ENCODE data around the gene KAZN.
"Not testable (repeated sequence)": the region's sequence is repeated elsewhere in the genome, so short reads cannot be mapped to it uniquely, and the experiment has no call there.

Gene KAZN

DNA sequence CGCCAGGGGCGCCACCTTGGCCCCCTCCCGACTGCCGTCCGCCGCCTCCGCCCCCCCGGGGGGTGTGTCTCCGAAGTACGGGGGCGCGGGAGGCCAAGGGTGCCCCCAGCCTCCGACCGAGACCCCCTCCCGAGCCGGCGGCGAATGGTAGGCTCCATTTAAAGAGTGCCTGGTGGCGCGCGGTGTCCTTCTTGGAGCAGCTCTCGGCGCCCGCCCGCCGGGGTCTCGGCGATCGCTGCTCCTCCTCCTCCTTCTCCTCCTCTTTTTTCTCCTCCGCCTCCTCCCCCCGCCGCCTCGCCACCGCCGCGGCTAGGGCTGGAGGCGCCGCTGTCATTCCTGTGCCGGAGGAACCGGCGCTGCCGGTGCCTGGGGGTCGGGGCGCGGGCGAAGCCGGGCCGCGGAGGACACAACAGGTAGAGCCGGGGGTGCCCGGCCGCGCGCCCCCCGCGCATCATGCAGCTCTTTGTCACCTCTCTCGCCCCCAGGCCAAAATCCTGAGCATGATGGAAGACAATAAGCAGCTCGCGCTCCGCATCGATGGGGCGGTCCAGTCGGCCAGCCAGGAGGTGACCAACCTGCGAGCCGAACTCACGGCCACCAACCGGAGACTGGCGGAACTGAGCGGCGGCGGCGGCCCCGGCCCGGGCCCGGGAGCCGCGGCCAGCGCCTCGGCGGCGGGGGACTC is at the start of gene KAZN:
Gene KAZN, plus strand, starts transcription at position 188 of the 685 bp plus-strand sequence.
- no peak for DNase-seq

- no peak for DNase-seq
Measured at GRCh38 chr1:14549897-14550620, 48.4 kb upstream of the KAZN start.

- DNase-seq, result no peak
Measured at GRCh38 chr1:14551386-14551785, 47.1 kb upstream of the KAZN start.

- no peak for DNase-seq
Measured at GRCh38 chr1:14552246-14552965, 46.1 kb upstream of the KAZN start.

DNA sequence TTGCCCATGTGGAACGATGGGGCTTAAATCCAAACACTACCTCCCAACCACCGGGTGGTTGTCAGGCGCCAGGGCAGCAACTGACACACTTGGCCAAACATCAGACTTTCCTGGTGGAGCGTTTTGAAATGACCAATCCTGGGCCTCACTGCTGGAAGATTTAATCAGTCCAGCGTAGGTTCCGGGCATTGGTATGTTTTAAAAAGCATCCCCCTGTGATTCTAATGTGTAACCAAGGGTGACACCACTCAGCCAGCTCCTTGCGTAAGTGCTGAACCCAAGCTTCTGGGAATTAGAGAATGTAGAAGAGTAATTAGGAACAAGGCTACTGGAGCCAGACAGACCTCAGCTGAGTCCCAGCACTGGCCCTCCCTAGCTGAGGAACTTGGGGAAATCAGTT is 44.8 kb upstream of the KAZN start:
- DNase-seq, result no peak

DNA sequence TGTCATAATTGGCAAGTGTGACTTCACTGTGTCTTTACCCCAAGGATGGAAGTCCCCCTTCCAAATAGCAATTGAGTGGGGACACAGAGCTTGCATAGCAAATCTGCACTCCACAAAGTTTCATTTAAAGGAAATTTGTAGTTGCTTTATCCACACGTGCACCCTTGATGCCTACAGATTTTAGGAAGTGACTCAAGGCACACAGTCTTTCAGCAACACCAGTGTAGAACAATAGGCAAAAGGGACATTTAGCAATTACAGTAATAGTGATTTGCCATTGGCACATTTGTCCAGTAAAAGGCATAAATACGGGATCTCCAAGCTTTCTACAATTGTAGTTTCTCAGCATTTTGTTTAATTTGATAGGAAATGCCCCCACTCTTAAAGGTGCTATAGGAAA is 43.4 kb upstream of the KAZN start:
- peak; percentile 50 for DNase-seq

DNA sequence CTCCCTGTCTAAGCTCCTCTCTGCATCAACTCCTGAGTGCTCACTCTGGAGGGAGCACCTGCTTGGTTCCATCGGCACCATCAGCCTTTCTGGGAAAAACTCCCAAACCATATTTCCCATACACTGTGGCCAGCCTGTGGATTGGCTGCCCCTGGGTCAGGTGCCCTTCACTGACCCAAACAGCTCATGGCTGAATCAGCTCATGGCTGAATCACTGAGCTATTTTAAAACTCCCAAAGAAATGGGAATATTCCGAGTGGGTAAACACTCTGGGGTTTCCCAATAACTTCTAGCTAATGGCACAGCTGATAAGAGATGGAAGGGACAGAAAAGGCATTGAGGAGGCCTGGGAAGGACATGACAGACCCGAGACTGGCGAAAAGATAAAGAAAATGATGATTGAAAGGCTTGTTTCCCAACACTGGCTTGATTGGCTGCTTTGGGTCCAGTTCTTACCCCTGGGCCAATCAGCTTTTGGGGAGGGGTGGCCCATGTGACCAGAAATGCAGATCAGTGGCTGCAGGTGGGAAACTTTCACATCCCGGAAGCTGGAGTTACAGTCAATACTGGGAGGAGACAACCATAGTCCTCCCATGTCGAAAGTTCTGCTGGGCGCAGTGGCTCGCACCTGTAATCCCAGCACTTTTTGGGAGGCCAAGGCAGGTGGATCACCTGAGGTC is 37.3 kb upstream of the KAZN start:
- DNase-seq, result no peak

GRCh38 chr1:14565090-14565489 is 33.4 kb upstream of the KAZN start:
- no peak for DNase-seq

DNA sequence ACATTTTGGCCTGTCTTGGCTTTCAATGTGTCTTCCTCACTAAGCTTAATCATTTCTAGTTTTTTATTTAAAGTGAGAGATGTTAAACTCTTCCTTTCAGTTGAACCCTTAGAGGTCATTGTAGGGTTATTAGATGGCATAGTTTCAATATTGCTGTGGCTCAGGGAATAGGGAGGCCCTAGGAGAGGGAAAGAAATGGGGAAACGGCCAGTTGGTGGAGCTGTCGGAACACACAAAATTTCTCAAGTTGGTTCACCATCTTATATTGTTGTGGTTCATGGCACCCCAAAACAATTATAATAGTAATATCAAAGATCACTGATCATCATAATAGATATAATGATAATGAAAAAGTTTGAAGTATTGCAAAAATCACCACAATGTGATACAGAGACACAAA is 31.4 kb upstream of the KAZN start:
- DNase-seq, result no peak

DNA sequence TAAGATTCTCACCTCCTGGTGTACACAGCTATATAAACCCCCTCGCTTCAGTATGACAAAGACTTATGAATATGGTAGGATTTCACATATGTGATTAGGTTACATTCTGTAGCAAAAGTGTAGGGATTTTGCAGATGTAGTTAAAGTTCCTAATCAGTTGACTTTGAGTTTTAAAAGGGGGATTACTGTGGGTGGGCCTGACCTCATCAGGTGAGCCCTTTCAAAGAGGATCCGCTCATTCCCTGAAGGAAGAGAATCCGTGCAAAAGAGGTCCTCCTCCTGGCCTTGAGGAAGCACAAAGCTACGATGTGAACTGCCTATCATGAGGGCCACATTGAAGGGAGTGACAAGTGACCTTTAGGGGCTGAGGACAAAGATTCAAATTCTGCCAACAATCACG is 30.6 kb upstream of the KAZN start:
- no peak for DNase-seq

- no peak for DNase-seq
Measured at GRCh38 chr1:14568716-14569355, 29.6 kb upstream of the KAZN start.

DNA sequence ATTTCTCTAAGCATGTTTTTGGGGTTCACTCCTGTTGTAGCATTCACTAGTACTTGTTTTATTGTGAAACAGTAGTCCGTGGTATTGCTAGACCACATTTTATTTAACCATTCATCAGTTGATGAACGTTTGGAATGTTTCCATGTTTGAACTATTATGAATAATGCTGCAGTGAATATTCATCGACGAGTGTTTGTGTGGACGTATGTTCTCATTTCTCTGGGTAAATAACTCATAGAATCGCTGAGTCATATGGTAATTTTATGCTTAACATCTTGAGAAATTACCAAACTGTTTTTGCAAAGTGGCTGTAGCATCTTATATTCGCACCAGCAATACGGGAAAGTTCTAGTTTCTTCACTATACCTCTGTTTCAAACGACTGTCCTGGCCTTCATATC is 28.0 kb upstream of the KAZN start:
- no peak for DNase-seq

DNA sequence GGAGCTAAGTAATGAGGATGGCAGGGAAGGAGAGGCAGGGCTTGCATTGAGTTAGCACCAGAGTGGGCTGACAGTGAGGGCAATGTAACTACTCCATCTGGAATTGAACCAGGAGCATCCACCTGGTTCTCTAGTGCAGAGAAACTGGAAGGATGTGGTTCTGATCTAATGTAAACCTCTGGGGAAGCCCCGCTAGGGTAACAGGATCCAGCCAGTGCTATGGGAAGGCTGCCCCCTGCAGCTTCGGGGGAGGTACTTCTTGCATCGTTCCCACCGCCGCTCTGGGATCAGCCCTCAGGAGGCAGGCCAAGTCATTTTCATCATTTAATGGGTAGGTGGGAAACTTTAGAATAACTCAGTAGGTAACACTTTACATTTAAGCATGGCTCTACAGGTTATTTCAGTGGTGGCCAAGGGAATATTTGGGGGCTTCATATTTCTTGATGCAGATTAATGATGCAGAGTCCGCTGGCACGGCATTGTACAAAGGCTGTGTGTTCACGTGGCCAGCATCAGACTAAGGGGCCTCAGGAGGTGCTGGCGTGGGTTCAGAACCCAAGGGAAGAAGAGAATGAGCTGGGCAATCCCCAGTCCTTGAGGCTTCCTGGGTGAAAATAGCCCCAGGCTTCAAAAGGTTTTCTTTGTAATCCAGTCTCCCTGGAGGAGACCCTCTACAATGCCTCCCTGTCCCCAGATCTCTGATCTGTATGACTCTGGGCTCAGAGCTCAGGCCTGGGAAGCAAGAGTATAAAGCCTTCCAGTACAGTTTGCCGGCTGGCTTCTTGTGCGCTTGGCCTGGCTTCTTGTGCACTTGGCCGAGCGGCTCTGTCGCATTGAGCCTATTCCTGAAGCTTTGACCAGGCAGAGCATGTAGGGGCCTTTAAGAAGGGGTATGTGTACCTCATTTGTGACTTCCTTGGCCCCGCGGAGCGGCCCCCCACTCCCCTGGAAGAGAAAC is 26.4 kb upstream of the KAZN start:
- DNase-seq, result peak; percentile 4

DNA sequence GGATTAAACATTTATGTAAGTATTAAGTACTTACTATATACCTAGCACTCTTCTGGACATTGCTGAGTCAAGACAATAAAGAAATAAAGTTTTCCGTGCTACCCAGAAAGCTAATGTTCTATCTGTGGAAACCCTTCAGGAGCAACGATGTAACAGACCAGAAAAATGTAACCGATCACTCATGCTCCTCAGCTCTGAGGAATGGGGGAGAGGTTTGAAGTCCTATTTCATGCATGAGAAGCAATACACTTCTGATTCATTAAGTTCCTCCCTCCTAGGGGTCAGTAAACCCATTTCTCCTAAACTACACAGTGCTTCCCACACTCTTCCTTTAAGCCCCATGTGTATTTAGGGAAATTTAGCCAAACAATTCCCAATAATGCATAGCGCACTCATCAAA is 25.6 kb upstream of the KAZN start:
- no peak for DNase-seq

DNA sequence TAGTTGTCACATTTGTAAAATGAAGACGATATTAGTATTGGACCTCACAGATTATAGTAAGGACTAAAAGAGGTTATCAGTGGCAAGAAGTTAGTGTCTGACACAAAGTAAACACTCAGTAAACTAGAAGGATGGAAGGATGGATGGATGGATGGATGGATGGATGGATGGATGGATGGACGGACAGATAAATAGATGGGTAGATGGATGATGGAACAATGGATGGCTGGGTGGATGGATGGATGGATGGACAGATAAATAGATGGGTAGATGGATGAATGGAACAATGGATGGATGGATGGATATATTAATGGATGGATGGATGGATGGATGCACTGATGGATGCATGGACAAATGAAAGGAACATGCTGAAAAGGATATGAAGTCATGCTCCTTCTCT is 22.3 kb upstream of the KAZN start:
- no peak for DNase-seq

DNA sequence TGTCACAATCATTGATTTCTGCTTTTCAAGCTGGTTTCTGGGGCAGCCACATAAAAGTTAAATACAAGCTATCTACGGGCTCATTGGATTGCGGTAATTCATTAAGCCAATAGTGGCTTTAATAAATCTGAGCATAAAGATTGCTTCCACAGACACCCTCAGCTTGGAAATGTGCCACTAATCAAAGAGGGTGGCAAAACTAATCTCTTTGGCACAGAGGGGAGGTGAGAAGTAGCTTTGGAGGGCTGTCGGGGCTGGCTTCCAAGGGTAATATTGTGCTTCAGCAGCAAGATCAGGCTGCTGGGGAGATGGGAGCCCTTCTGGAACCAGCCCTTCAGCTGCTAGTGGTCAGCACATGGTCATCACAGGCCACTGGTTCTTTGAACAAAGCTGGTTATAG is 21.2 kb upstream of the KAZN start:
- DNase-seq, result no peak

- DNase-seq, result no peak
Measured at GRCh38 chr1:14578156-14578555, 20.3 kb upstream of the KAZN start.

- DNase-seq, result not testable (repeated sequence)
Measured at GRCh38 chr1:14580295-14580694, 18.2 kb upstream of the KAZN start.

DNA sequence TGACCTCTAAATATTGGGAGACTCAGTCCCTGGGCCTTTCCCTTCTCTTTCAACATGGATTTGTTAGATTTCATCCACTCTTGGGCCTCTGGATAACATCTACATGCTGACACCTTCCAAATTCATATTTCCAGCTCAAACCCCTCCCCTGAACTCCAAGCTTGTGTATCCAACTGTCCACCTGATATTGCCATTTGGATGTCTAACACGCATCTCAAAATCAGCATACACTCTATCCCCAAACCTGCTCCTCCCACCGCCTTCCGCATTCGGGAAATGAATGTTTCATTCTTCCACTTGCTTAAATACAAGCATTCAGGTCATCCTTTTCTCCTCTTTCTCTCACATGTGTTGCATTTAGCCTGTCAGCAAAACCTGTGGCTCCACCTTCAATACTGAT is 17.5 kb upstream of the KAZN start:
- DNase-seq, result no peak

GRCh38 chr1:14583788-14584187 is 14.7 kb upstream of the KAZN start:
- DNase-seq, result no peak

GRCh38 chr1:14585728-14586127 is 12.8 kb upstream of the KAZN start:
- DNase-seq, result no peak
